ENCODE results near the gene PLEKHF1.

DNA sequence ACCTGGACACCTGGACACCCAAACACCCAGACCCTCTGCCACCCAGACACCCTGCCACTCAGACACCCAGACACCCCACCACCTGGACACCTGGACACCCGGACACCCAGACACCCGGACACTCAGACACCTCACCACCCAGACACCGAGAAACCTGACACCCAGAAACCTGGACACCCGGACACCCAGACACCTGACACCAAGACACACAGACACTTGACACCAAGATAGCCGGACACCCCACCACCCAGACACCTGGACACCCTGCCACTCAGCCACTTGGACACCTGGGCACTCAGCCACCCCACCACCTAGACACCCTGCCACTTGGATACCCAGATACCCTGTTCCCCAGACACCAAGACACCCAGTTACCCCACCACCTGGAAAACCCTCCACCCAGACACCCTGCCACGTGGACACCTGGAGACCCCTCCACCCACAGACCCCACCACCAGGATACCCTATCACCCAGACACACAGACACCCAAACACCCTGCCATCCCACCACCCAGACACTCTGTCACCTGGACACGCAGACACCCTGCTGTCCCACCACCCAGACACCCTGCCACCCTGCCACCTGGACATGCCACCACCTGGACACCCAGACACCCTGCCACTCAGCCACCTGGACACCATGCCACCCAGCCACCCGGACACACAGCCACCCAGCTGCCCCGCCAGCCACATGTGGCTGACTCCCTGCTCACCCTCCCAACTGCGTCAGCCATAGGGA is 32.4 kb downstream of the PLEKHF1 start:
- TF ChIP-seq, protein P1, sequence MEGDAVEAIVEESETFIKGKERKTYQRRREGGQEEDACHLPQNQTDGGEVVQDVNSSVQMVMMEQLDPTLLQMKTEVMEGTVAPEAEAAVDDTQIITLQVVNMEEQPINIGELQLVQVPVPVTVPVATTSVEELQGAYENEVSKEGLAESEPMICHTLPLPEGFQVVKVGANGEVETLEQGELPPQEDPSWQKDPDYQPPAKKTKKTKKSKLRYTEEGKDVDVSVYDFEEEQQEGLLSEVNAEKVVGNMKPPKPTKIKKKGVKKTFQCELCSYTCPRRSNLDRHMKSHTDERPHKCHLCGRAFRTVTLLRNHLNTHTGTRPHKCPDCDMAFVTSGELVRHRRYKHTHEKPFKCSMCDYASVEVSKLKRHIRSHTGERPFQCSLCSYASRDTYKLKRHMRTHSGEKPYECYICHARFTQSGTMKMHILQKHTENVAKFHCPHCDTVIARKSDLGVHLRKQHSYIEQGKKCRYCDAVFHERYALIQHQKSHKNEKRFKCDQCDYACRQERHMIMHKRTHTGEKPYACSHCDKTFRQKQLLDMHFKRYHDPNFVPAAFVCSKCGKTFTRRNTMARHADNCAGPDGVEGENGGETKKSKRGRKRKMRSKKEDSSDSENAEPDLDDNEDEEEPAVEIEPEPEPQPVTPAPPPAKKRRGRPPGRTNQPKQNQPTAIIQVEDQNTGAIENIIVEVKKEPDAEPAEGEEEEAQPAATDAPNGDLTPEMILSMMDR (IDR thresholded peaks at IDR 0.05), result no peak
- TF ChIP-seq POLR2A (IDR thresholded peaks at IDR 0.05), result no peak
